D721Med (cell line): ENCODE measurements around the gene NUMB.

Experiments
- DNase-seq: peaks from one replicate; pipeline ENCODE4 v3.0.0; 2011; ENCODE audit warnings: low spot score; ENCODE audit not compliant: insufficient read length
- FAIRE-seq: peaks from 2 replicates; lab custom pipeline; 2011; peaks lifted over from hg19 to GRCh38; lab: Jason Lieb, UNC
- CTCF ChIP-seq: IDR thresholded peaks from 2 replicates; pipeline ENCODE4 v1.5.1; 2012; ENCODE audit warnings: mild to moderate bottlenecking, control low read depth; ENCODE audit not compliant: insufficient read depth; ENCODE audit errors: missing control alignments

Gene NUMB

GRCh38 chr14:73459959-73460358 is 1.6 kb upstream of the NUMB start:
- FAIRE-seq = no peak
- no peak for TF ChIP-seq CTCF
- DNase-seq = no peak

- DNase-seq (no peak), FAIRE-seq (no peak)
- TF ChIP-seq CTCF = no peak
Measured at GRCh38 chr14:73457924-73458182, 493 bp downstream of the NUMB start.

- no peak for TF ChIP-seq CTCF
- FAIRE-seq (no peak), DNase-seq (no peak)
Measured at GRCh38 chr14:73457041-73457923, 1.1 kb downstream of the NUMB start.

GRCh38 chr14:73455294-73455693 is 3.1 kb downstream of the NUMB start:
- no peak for FAIRE-seq
- no peak for DNase-seq
- no peak for TF ChIP-seq CTCF

GRCh38 chr14:73452341-73453186 is 5.8 kb downstream of the NUMB start:
- no peak for TF ChIP-seq CTCF
- no peak for FAIRE-seq
- no peak for DNase-seq

GRCh38 chr14:73443758-73444157 is 14.6 kb downstream of the NUMB start:
- TF ChIP-seq CTCF = no peak

GRCh38 chr14:73441286-73441685 is 17.1 kb downstream of the NUMB start:
- no peak for TF ChIP-seq CTCF
- no peak for FAIRE-seq

More at GRCh38 chr14:73443758-73444157, 14.6 kb downstream of the NUMB start:
- DNase-seq (no peak), FAIRE-seq (no peak)

More at GRCh38 chr14:73441286-73441685, 17.1 kb downstream of the NUMB start:
- DNase-seq = no peak
